Inflammatory macrophage (primary cell): ENCODE measurements around the gene PCGF3.
"Not testable (repeated sequence)": the region's sequence is repeated elsewhere in the genome, so short reads cannot be mapped to it uniquely, and the experiment has no call there.

Experiments
- DNase-seq, 2 donors: peaks; one replicate each; pipeline ENCODE4 v3.0.0-alpha.2; 2020 to 2022

Gene PCGF3

GRCh38 chr4:806979-807378 is 101.3 kb downstream of the PCGF3 start:
- not testable (repeated sequence) for DNase-seq

DNA sequence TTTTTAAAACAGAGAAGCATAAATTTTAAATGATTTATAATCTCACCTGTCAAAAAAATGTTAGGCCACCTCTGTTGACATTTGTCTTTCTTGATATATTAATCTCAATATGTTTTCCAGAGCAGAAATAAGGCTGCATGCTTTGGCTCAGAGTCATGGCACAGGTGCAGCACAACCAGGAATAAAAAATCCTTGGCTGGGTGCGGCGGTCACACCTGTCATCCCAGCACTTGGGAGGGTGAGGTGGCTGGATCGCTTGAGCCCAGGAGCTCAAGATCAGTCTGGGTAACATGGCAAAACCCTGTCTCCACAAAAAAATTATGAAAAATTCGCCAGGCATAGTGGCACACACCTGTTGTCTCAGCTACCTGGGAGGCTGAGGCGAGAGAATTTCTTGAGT is 102.2 kb downstream of the PCGF3 start:
- no peak for DNase-seq

GRCh38 chr4:808860-809570 is 103.4 kb downstream of the PCGF3 start:
- DNase-seq = no peak

DNA sequence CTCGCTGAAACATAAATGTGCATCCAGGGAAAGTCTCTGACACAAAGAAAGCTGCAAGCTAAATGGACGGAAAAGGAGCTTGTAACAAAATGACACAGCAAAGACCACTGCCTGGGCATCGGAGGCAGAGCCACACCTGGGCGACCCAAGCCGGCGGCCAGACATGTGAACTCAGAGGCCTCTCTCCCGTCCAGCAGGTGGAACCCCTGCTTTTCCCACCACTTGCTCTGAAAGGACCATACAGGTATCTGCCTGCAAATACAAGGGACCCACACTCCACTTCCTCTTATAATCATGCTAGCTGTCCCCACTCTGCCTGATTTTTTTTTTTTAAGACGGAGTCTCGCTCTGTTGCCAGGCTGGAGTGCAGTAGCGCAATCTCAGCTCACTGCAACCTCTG is 108.3 kb downstream of the PCGF3 start:
- no peak for DNase-seq

DNA sequence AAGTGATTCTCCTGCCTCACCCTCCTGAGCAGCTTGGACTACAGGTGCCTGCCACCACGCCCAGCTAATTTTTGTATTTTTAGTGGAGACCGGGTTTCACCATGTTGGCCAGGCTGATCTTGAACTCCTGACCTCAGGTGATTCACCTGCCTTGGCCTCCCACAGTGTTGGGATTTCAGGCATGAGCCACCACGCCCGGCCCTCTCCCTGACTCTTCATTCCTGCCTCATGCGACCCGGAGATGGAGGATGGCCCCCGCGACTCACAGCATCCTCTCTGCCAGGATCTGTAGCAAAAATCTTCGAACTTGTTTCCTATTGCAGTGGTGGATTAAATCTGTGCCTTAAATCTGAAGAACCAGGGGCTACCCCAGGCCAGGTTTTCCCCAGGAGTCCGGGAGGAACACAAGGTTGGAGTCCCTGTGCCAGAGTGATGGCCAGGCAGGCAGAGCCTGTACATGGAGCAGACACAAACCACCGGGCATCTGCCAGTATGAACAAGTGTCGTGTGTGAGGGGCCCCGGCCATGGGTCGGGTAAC is 108.7 kb downstream of the PCGF3 start:
- no peak for DNase-seq

DNA sequence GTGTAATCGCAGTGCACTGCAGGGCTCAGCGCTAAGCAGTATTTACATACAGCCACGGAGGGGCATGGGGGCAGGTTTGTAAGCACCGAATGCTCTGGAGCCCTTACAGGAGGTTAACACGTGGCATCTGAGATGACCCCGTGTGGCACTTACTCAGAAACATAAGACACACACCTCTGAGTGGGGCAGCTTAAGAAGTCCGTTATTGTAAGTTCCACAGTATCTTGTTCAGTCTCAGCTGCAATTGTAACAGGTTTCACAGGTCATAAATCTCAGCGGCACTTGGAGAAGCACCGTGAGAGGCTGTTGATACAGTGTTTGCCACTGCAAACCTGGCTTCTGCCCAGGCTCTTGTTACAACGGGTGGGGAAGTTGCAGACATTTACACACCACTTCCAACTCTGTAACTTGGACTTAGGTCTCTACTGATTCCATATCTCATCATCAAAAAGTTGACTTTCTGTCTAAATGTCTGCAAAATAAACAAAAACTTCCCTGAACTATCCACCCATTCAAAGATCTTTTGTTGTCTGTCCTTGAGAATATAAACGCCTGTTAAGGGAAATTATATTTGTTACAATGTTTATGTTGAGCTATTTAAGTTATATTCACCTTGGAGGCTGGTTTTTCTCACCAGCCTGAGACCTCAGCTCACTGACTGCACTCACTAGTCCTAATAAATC is 110.0 kb downstream of the PCGF3 start:
- no peak for DNase-seq

DNA sequence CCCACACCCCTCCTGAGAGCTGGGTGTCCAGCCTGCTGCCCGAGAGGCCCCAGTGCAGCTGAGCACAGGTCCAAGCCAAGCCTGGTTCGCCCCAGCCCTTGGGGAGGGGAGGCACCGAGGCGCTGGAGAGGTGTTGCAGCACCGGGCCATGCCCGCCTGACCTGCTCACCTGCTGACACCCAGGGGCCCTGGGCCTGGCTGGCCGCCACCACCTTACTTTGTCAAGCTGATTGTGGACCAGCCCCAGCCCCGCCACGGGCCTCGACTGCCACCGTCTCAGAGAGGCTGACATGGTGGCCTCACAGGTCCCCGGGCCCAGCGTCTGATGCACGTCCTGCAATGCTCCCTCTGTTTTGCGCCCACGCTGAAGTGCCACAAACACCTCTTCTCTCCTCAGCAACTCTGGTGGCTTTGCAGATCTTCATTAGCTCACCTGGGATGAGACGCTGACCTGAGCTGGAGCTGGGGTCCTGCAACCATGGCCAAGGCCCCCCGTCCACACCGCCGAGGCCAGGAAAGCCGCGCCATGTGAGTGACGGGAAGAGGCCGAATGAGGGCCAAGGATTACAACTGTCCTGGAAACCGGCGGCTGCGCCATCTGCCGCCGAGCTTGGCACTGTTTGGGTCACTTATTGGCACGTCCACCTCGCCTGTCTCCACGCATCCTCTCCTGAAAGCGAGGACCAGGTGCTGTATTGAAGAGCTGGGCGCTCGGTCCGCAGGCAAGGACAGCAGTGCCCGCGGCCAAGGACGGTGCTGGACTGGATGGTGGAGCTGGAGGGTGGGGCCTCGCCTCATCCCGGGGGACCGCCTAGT is 112.7 kb downstream of the PCGF3 start:
- DNase-seq = no peak

DNA sequence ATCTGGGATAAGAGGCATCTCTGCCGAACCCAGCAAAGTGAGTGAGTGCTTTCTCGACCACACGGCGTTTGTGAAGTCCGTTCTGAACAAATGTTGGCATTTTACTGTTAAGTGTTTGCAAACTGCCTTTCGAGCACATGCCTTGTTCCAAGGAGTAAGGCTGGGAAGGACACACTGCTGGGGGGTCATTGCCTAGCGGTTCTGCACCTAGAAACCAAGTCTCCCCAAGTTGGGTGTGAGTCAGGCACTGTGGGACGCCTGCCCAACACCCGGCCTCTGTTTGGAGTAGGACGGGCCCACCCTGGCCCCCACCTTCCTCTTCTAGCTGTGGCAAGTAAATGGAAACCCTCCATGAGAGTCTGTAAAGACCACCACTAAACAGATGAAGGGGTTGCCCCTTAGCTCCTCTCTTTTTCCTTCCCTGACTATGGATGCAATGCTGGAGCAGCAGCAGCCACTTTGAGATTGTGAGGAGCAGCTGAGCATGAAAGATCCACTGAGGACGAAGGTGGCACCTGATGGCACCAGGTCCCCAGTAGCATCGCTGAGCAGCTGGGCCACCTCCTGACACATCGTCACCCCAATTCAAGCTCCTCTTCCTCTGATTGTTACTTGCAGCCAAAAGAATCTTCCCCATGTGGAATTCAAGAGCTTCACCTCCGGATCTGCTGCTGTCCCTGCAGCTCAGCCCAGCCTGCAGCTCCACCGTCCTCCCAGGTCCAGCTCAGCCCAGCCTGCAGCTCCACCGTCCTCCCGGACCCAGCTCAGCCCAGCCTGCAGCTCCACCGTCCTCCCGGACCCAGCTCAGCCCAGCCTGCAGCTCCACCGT is 114.0 kb downstream of the PCGF3 start:
- no peak for DNase-seq
